GM23338 (cell line): ENCODE measurements around the gene GRIK4. TPM values are rescaled to one million over a fixed set of nuclear protein-coding genes. Genes with fewer than 3 reads are reported as not detected.

Source experiments
- ATAC-seq: fragments of 200-7000 bp; cut with Tn5 transposase; 3 replicates; pipeline ENCODE4 v1.9.1; 2020
- DNase-seq: peaks from one replicate; pipeline ENCODE4 v3.0.0-alpha.2; 2015; ENCODE audit warnings: low spot score
- H2AFZ ChIP-seq: fragments of 200-600 bp; sonication (generic); 2 replicates; pipeline ENCODE4 v1.8.0; 2016; ENCODE audit warnings: antibody characterized with exemption, mild to moderate bottlenecking, moderate library complexity
- H3F3A ChIP-seq: fragments of 200-600 bp; sonication (generic); replicated peaks from 2 replicates; pipeline ENCODE4 v1.8.0; 2017; ENCODE audit warnings: antibody characterized with exemption, mixed run types, low read depth
- H3K27ac ChIP-seq: fragments of 200-600 bp; sonication (generic); 2 replicates; pipeline ENCODE4 v1.6.1; 2016; ENCODE audit warnings: low read depth
- H3K27me3 ChIP-seq: fragments of 200-600 bp; sonication (generic); 2 replicates; pipeline ENCODE4 v1.8.0; 2016; ENCODE audit warnings: mild to moderate bottlenecking, mixed run types, moderate library complexity; ENCODE audit not compliant: insufficient read depth
- H3K36me3 ChIP-seq: fragments of 200-600 bp; sonication (generic); 2 replicates; pipeline ENCODE4 v1.8.0; 2016; ENCODE audit warnings: mild to moderate bottlenecking; ENCODE audit not compliant: insufficient read depth
- H3K4me1 ChIP-seq: fragments of 200-600 bp; sonication (generic); 2 replicates; pipeline ENCODE4 v1.8.0; 2016; ENCODE audit warnings: mild to moderate bottlenecking, moderate library complexity; ENCODE audit not compliant: insufficient read depth
- H3K4me2 ChIP-seq: fragments of 200-600 bp; sonication (generic); 2 replicates; pipeline ENCODE4 v1.7.1; 2017; ENCODE audit warnings: mixed run types
- H3K4me3 ChIP-seq: fragments of 200-600 bp; sonication (generic); 2 replicates; pipeline ENCODE4 v1.6.1; 2016; ENCODE audit warnings: mixed run types
- H3K79me2 ChIP-seq: fragments of 200-600 bp; sonication (generic); replicated peaks from 2 replicates; pipeline ENCODE4 v1.8.0; 2017; ENCODE audit warnings: mild to moderate bottlenecking; ENCODE audit not compliant: insufficient read depth
- H3K9me2 ChIP-seq: fragments of 200-600 bp; sonication (generic); 2 replicates; pipeline ENCODE4 v1.8.0; 2017; ENCODE audit not compliant: insufficient read depth
- H4K20me1 ChIP-seq: fragments of 200-600 bp; sonication (generic); replicated peaks from 2 replicates; pipeline ENCODE4 v1.8.0; 2017; ENCODE audit warnings: mild to moderate bottlenecking; ENCODE audit not compliant: insufficient read depth
- H3K27ac Mint-ChIP-seq: 2 replicates; pipeline ENCODE4 v1.8.0; 2020; ENCODE audit warnings: inconsistent platforms, mild to moderate bottlenecking, moderate library complexity, mixed read lengths
- H3K27me3 Mint-ChIP-seq: 3 replicates; pipeline ENCODE4 v1.8.0; 2022; ENCODE audit warnings: low read depth, mild to moderate bottlenecking, moderate library complexity, mixed read lengths, inconsistent platforms; ENCODE audit not compliant: insufficient read depth, poor library complexity
- H3K36me3 Mint-ChIP-seq: 3 replicates; pipeline ENCODE4 v1.8.0; 2021; ENCODE audit warnings: low read depth, mild to moderate bottlenecking, inconsistent platforms, moderate library complexity, mixed read lengths
- H3K4me1 Mint-ChIP-seq: 3 replicates; pipeline ENCODE4 v1.8.0; 2020; ENCODE audit warnings: mild to moderate bottlenecking, inconsistent platforms, mixed read lengths
- H3K4me3 Mint-ChIP-seq: 3 replicates; pipeline ENCODE4 v1.8.0; 2021; ENCODE audit warnings: moderate library complexity, mild to moderate bottlenecking, inconsistent platforms, mixed read lengths
- H3K9me3 Mint-ChIP-seq: 3 replicates; pipeline ENCODE4 v1.8.0; 2020; ENCODE audit warnings: moderate library complexity, mild to moderate bottlenecking, inconsistent platforms, mixed read lengths
- EZH2 ChIP-seq: fragments of 200-600 bp; sonication (generic); IDR thresholded peaks from one replicate; pipeline ENCODE4 v1.8.0; 2017; ENCODE audit warnings: antibody characterized with exemption, mild to moderate bottlenecking, low read depth; ENCODE audit not compliant: unreplicated experiment
- JUNB ChIP-seq: IDR thresholded peaks from one replicate; pipeline ENCODE4 v1.6.1; 2016; ENCODE audit warnings: antibody characterized with exemption; ENCODE audit not compliant: unreplicated experiment
- STAT1 ChIP-seq: IDR thresholded peaks from one replicate; pipeline ENCODE4 v1.6.1; 2016; ENCODE audit warnings: antibody characterized with exemption; ENCODE audit not compliant: unreplicated experiment
- polyA plus RNA-seq: library from polyadenylated mRNA; unstranded; fragments of >200 nt; fragmentation: Nextera tagmentation; extraction: Ambion mirVana; gene quantifications from 2 replicates; pipeline ENCODE4 v1.2.1, GENCODE V29; 2016
- total RNA-seq: library from RNA; depleted of rRNA; stranded (reverse); fragments of >200 nt; shearing (Covaris generic); gene quantifications from 2 replicates; pipeline ENCODE4 v1.2.3, GENCODE V29; 2014
- TF ChIP-seq, protein P1 (sequence below): fragments of 250-450 bp; sonication (Bioruptor Pico); IDR thresholded peaks from 2 replicates; pipeline ENCODE4 v1.5.0; 2020; ENCODE audit warnings: mild to moderate bottlenecking, moderate library complexity
- TF ChIP-seq, protein P2 (sequence below), 2 experiments: fragments of 200-600 bp in 1 of 2; sonication (generic) in 1 of 2; conservative IDR thresholded peaks; 2 replicates each; pipeline versions ENCODE4 v1.5.1 to v1.6.1; 2016 to 2017; ENCODE audit warnings: antibody characterized with exemption in 2 of 2, low read depth in 2 of 2, mild to moderate bottlenecking in 2 of 2, moderate library complexity in 1 of 2

Gene GRIK4
- total and polyA plus RNA-seq, 2 experiments from 2014 or later, result 0.63 to 2.2 TPM

GRCh38 chr11:120540744-120541465 is 29.4 kb downstream of the GRIK4 start (continued):
- TF ChIP-seq, protein P1, sequence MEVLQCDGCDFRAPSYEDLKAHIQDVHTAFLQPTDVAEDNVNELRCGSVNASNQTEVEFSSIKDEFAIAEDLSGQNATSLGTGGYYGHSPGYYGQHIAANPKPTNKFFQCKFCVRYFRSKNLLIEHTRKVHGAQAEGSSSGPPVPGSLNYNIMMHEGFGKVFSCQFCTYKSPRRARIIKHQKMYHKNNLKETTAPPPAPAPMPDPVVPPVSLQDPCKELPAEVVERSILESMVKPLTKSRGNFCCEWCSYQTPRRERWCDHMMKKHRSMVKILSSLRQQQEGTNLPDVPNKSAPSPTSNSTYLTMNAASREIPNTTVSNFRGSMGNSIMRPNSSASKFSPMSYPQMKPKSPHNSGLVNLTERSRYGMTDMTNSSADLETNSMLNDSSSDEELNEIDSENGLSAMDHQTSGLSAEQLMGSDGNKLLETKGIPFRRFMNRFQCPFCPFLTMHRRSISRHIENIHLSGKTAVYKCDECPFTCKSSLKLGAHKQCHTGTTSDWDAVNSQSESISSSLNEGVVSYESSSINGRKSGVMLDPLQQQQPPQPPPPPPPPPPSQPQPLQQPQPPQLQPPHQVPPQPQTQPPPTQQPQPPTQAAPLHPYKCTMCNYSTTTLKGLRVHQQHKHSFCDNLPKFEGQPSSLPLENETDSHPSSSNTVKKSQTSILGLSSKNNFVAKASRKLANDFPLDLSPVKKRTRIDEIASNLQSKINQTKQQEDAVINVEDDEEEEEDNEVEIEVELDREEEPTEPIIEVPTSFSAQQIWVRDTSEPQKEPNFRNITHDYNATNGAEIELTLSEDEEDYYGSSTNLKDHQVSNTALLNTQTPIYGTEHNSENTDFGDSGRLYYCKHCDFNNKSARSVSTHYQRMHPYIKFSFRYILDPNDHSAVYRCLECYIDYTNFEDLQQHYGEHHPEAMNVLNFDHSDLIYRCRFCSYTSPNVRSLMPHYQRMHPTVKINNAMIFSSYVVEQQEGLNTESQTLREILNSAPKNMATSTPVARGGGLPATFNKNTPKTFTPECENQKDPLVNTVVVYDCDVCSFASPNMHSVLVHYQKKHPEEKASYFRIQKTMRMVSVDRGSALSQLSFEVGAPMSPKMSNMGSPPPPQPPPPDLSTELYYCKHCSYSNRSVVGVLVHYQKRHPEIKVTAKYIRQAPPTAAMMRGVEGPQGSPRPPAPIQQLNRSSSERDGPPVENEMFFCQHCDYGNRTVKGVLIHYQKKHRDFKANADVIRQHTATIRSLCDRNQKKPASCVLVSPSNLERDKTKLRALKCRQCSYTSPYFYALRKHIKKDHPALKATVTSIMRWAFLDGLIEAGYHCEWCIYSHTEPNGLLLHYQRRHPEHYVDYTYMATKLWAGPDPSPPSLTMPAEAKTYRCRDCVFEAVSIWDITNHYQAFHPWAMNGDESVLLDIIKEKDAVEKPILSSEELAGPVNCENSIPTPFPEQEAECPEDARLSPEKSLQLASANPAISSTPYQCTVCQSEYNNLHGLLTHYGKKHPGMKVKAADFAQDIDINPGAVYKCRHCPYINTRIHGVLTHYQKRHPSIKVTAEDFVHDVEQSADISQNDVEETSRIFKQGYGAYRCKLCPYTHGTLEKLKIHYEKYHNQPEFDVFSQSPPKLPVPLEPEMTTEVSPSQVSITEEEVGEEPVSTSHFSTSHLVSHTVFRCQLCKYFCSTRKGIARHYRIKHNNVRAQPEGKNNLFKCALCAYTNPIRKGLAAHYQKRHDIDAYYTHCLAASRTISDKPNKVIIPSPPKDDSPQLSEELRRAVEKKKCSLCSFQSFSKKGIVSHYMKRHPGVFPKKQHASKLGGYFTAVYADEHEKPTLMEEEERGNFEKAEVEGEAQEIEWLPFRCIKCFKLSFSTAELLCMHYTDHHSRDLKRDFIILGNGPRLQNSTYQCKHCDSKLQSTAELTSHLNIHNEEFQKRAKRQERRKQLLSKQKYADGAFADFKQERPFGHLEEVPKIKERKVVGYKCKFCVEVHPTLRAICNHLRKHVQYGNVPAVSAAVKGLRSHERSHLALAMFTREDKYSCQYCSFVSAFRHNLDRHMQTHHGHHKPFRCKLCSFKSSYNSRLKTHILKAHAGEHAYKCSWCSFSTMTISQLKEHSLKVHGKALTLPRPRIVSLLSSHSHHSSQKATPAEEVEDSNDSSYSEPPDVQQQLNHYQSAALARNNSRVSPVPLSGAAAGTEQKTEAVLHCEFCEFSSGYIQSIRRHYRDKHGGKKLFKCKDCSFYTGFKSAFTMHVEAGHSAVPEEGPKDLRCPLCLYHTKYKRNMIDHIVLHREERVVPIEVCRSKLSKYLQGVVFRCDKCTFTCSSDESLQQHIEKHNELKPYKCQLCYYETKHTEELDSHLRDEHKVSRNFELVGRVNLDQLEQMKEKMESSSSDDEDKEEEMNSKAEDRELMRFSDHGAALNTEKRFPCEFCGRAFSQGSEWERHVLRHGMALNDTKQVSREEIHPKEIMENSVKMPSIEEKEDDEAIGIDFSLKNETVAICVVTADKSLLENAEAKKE, result no peak

DNA sequence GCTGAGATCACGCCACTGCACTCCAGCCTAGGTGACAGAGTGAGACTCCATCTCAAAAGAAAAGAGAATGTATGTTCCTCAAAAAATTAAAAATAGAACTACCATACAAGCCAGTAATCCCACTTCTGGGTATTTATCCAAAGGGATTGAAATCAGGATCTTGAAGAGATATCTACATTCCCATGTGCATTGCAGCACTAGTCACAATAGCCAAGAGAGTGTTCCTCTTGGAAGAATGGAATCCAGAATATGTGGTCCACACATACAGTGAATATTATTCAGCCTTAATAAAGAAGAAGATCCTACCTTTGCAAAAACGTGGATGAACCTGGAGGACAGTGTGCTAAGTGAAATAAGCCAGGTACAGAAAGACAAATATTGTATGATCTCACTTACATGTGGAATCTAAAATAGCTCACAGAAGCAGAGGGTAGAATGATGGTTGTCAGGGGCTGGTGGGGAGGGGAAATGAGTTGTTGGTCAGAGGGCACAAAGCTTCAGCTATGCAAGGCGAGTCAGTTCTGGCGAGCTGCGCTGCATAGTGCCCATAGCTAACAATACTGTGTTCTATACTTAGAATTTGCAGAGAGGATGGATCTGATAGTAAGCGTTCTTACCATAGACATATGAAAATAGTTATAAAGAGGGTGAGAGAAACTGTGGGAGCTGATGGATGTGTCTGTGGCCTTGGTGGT is 32.1 kb downstream of the GRIK4 start:
- DNase-seq (no peak), ATAC-seq (no peak)
- no peak overlapping the region for H3K4me2 ChIP-seq
- H4K20me1 ChIP-seq, result no peaks in the 10 kb centered on the region
- no peak overlapping the region for H3K27ac ChIP-seq
- no peaks in the 10 kb centered on the region for H3F3A ChIP-seq
- Mint-ChIP-seq H3K4me3 (no peak overlapping the region), H3K36me3 (no peaks in the 10 kb centered on the region), H3K27me3 (peaks cover 16% of the 10 kb centered on the region), H3K4me1 (peaks cover 28% of the 10 kb centered on the region), H3K9me3 (no peaks in the 10 kb centered on the region), H3K27ac (no peak overlapping the region)
- H3K9me2 ChIP-seq, result no peaks in the 10 kb centered on the region
- H3K36me3 ChIP-seq, result no peaks in the 10 kb centered on the region
- no peaks in the 10 kb centered on the region; the same call in 1 of the 2 replicates for H3K4me1 ChIP-seq
- no peaks in the 10 kb centered on the region for H3K79me2 ChIP-seq
- no peak overlapping the region for H2AFZ ChIP-seq
- H3K4me3 ChIP-seq, result no peak overlapping the region
- H3K27me3 ChIP-seq, result no peaks in the 10 kb centered on the region
- TF ChIP-seq, protein P2, sequence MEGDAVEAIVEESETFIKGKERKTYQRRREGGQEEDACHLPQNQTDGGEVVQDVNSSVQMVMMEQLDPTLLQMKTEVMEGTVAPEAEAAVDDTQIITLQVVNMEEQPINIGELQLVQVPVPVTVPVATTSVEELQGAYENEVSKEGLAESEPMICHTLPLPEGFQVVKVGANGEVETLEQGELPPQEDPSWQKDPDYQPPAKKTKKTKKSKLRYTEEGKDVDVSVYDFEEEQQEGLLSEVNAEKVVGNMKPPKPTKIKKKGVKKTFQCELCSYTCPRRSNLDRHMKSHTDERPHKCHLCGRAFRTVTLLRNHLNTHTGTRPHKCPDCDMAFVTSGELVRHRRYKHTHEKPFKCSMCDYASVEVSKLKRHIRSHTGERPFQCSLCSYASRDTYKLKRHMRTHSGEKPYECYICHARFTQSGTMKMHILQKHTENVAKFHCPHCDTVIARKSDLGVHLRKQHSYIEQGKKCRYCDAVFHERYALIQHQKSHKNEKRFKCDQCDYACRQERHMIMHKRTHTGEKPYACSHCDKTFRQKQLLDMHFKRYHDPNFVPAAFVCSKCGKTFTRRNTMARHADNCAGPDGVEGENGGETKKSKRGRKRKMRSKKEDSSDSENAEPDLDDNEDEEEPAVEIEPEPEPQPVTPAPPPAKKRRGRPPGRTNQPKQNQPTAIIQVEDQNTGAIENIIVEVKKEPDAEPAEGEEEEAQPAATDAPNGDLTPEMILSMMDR (conservative IDR thresholded peaks at IDR 0.05; ENCODE audit: low read depth in 2 of 2), result no peak
- TF ChIP-seq STAT1 (no peak), JUNB (no peak), EZH2 (no peak)
- TF ChIP-seq, protein P1, result no peak
